ENCODE data around the gene SLC9C2. TPM values are rescaled to one million over a fixed set of nuclear protein-coding genes. Genes with fewer than 3 reads are reported as not detected.

Gene SLC9C2
- total RNA-seq, 1 experiment from 2014 or later: not detected

DNA sequence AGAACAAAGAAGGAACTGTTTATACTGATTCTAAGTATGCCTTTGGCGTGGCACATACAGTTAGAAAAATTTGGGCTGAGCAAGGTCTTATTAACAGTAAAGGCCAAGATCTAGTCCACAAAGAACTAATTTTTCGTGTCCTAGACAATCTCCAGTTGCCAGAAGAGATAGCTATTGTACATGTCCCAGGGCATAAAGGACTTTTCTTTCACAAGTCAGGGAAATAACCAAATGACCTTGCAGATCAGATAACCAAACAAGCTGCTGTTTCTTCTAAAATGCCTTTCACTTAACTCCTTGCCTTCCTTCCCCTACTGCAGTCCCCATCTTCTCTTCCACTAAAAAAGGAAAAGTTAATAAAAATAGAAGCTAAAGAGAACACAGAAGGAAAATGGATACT, 36.2 kb upstream of the SLC9C2 start:
- Mint-ChIP-seq H3K4me1 (peaks cover 15% of the 10 kb centered on the region), H3K9me3 (peaks cover 41% of the 10 kb centered on the region)
- ATAC-seq: no peak

DNA sequence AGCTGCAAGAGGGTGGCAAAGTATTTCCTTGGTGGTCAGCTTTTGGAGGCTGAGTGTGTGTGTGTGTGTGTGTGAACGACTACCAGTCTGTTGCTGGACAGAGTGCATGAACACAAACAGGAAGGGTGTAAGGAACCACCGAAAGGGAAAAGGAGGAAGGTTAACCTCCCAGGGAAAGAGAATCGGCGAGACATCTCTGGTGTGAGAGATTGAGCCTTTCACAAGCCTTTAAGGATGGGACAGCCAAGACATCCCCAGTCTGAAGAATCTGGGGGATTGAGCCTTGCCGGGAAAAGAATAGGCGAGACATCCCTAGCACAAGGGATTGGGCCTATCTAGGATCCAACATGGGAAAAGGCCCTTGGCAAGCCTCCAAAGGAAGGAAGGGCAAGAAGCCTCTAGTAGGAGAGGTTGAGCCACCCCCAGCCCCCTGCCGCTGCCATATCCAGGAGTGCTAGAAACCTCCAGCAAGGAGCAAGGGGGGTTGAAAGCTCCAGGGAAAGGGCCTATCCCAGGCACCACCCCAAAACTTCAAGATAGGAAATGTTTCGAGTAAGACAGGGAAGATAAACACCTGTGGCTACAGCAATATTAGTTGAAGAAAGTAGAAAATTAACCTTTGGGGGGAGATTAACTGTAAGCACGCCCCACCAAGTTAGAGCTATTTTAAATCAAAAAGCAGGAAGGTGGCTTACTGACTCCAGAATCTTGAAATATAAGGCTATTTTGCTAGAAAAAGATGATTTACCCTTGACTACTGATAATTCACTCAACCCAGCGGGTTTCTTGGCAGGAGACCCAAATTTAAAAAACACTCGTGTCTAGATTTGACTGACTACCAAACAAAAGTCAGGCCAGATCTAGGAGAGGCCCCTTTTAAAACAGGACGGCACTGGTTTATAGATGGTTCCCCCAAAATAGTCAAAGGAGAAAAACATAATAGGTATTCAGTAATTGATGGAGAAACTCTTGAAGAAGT, 35.5 kb upstream of the SLC9C2 start:
- ATAC-seq: no peak
- Mint-ChIP-seq H3K9me3 (peaks cover 45% of the 10 kb centered on the region), H3K36me3 (peaks cover 38% of the 10 kb centered on the region), H3K4me1 (peaks cover 15% of the 10 kb centered on the region), H3K27me3 (ENCODE audit: low read depth) (no peaks in the 10 kb centered on the region), H3K27ac (peak overlapping the region; percentile 89), H3K4me3 (peak overlapping the region; percentile 64)
- TF ChIP-seq RORB (CRISPR knock-in tag; IDR thresholded peaks at IDR 0.05): no peak
- TF ChIP-seq ESRRA (CRISPR knock-in tag; IDR thresholded peaks at IDR 0.05; ENCODE audit: borderline replicate concordance): no peak
- TF ChIP-seq, protein P1, sequence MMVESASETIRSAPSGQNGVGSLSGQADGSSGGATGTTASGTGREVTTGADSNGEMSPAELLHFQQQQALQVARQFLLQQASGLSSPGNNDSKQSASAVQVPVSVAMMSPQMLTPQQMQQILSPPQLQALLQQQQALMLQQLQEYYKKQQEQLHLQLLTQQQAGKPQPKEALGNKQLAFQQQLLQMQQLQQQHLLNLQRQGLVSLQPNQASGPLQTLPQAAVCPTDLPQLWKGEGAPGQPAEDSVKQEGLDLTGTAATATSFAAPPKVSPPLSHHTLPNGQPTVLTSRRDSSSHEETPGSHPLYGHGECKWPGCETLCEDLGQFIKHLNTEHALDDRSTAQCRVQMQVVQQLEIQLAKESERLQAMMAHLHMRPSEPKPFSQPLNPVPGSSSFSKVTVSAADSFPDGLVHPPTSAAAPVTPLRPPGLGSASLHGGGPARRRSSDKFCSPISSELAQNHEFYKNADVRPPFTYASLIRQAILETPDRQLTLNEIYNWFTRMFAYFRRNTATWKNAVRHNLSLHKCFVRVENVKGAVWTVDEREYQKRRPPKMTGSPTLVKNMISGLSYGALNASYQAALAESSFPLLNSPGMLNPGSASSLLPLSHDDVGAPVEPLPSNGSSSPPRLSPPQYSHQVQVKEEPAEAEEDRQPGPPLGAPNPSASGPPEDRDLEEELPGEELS (CRISPR knock-in tag; IDR thresholded peaks at IDR 0.05): no peak
- TF ChIP-seq GRHL2 (CRISPR knock-in tag; IDR thresholded peaks at IDR 0.05; ENCODE audit: insufficient replicate concordance, severe bottlenecking): no peak
- TF ChIP-seq MXD4 (CRISPR knock-in tag; IDR thresholded peaks at IDR 0.05; ENCODE audit: borderline replicate concordance): no peak
- TF ChIP-seq ZNF317 (CRISPR knock-in tag; IDR thresholded peaks at IDR 0.05; ENCODE audit: borderline replicate concordance, low read depth): no peak
- TF ChIP-seq, protein P2, sequence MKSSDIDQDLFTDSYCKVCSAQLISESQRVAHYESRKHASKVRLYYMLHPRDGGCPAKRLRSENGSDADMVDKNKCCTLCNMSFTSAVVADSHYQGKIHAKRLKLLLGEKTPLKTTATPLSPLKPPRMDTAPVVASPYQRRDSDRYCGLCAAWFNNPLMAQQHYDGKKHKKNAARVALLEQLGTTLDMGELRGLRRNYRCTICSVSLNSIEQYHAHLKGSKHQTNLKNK (CRISPR knock-in tag; IDR thresholded peaks at IDR 0.05): no peak
- TF ChIP-seq, protein P3, sequence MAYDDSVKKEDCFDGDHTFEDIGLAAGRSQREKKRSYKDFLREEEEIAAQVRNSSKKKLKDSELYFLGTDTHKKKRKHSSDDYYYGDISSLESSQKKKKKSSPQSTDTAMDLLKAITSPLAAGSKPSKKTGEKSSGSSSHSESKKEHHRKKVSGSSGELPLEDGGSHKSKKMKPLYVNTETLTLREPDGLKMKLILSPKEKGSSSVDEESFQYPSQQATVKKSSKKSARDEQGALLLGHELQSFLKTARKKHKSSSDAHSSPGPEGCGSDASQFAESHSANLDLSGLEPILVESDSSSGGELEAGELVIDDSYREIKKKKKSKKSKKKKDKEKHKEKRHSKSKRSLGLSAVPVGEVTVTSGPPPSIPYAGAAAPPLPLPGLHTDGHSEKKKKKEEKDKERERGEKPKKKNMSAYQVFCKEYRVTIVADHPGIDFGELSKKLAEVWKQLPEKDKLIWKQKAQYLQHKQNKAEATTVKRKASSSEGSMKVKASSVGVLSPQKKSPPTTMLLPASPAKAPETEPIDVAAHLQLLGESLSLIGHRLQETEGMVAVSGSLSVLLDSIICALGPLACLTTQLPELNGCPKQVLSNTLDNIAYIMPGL (CRISPR knock-in tag; IDR thresholded peaks at IDR 0.05): no peak
- TF ChIP-seq, protein P4, sequence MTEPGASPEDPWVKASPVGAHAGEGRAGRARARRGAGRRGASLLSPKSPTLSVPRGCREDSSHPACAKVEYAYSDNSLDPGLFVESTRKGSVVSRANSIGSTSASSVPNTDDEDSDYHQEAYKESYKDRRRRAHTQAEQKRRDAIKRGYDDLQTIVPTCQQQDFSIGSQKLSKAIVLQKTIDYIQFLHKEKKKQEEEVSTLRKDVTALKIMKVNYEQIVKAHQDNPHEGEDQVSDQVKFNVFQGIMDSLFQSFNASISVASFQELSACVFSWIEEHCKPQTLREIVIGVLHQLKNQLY (CRISPR knock-in tag; IDR thresholded peaks at IDR 0.05): no peak
- no peak for TF ChIP-seq PRRX2 (CRISPR knock-in tag; IDR thresholded peaks at IDR 0.05)
- TF ChIP-seq JAZF1 (CRISPR knock-in tag; IDR thresholded peaks at IDR 0.05): no peak
- TF ChIP-seq SOX15 (CRISPR knock-in tag; IDR thresholded peaks at IDR 0.05): no peak
- no peak for TF ChIP-seq ZNF416 (CRISPR knock-in tag; IDR thresholded peaks at IDR 0.05)
- TF ChIP-seq KAT7 (CRISPR knock-in tag; IDR thresholded peaks at IDR 0.05; ENCODE audit: borderline replicate concordance): no peak
- TF ChIP-seq CBFB (CRISPR knock-in tag; IDR thresholded peaks at IDR 0.05; ENCODE audit: low read depth): no peak
- ChIA-PET POLR2A (no interaction called here), CTCF (no interaction called here)
- DNase-seq (ENCODE audit: low spot score): no peak

More for the DNA sequence above, 36.2 kb upstream of the SLC9C2 start:
- no peaks in the 10 kb centered on the region for H3K27me3 Mint-ChIP-seq (ENCODE audit: low read depth)
- H3K27ac Mint-ChIP-seq: no peak overlapping the region
- CTCF ChIA-PET: no interaction called here
- POLR2A ChIA-PET: no interaction called here
- peak overlapping the region; percentile 64 for H3K4me3 Mint-ChIP-seq
- TF ChIP-seq ZNF423 (CRISPR knock-in tag; IDR thresholded peaks at IDR 0.05): no peak
- TF ChIP-seq, protein P4 (CRISPR knock-in tag; IDR thresholded peaks at IDR 0.05): no peak
- no peak for TF ChIP-seq CREB1 (CRISPR knock-in tag; IDR thresholded peaks at IDR 0.05)
- TF ChIP-seq, protein P5, sequence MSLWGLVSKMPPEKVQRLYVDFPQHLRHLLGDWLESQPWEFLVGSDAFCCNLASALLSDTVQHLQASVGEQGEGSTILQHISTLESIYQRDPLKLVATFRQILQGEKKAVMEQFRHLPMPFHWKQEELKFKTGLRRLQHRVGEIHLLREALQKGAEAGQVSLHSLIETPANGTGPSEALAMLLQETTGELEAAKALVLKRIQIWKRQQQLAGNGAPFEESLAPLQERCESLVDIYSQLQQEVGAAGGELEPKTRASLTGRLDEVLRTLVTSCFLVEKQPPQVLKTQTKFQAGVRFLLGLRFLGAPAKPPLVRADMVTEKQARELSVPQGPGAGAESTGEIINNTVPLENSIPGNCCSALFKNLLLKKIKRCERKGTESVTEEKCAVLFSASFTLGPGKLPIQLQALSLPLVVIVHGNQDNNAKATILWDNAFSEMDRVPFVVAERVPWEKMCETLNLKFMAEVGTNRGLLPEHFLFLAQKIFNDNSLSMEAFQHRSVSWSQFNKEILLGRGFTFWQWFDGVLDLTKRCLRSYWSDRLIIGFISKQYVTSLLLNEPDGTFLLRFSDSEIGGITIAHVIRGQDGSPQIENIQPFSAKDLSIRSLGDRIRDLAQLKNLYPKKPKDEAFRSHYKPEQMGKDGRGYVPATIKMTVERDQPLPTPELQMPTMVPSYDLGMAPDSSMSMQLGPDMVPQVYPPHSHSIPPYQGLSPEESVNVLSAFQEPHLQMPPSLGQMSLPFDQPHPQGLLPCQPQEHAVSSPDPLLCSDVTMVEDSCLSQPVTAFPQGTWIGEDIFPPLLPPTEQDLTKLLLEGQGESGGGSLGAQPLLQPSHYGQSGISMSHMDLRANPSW (CRISPR knock-in tag; conservative IDR thresholded peaks at IDR 0.05; ENCODE audit: low read depth): no peak
- TF ChIP-seq MXD4 (CRISPR knock-in tag; IDR thresholded peaks at IDR 0.05; ENCODE audit: borderline replicate concordance): no peak
- TF ChIP-seq ETV6 (CRISPR knock-in tag; IDR thresholded peaks at IDR 0.05): no peak
- TF ChIP-seq ZNF138 (CRISPR knock-in tag; conservative IDR thresholded peaks at IDR 0.05): no peak
- TF ChIP-seq, protein P6, sequence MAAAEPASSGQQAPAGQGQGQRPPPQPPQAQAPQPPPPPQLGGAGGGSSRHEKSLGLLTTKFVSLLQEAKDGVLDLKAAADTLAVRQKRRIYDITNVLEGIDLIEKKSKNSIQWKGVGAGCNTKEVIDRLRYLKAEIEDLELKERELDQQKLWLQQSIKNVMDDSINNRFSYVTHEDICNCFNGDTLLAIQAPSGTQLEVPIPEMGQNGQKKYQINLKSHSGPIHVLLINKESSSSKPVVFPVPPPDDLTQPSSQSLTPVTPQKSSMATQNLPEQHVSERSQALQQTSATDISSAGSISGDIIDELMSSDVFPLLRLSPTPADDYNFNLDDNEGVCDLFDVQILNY (CRISPR knock-in tag; IDR thresholded peaks at IDR 0.05): no peak
- no peak for TF ChIP-seq ZNF232 (CRISPR knock-in tag; IDR thresholded peaks at IDR 0.05)
- TF ChIP-seq, protein P7, sequence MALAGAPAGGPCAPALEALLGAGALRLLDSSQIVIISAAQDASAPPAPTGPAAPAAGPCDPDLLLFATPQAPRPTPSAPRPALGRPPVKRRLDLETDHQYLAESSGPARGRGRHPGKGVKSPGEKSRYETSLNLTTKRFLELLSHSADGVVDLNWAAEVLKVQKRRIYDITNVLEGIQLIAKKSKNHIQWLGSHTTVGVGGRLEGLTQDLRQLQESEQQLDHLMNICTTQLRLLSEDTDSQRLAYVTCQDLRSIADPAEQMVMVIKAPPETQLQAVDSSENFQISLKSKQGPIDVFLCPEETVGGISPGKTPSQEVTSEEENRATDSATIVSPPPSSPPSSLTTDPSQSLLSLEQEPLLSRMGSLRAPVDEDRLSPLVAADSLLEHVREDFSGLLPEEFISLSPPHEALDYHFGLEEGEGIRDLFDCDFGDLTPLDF (CRISPR knock-in tag; IDR thresholded peaks at IDR 0.05): no peak
- TF ChIP-seq IRF2 (CRISPR knock-in tag; IDR thresholded peaks at IDR 0.05; ENCODE audit: borderline replicate concordance, low read depth): no peak
- no peak for TF ChIP-seq ESRRA (CRISPR knock-in tag; IDR thresholded peaks at IDR 0.05; ENCODE audit: borderline replicate concordance)
- DNase-seq (ENCODE audit: low spot score): no peak
- H3K36me3 Mint-ChIP-seq: peaks cover 41% of the 10 kb centered on the region
